OCI-LY3 (cell line): ENCODE data around the gene INAFM1.
"Not testable (repeated sequence)": the region's sequence is repeated elsewhere in the genome, so short reads cannot be mapped to it uniquely, and the experiment has no call there.

Source experiments
- H2AFZ ChIP-seq: fragments of 200-600, 300-600 bp; shearing (Covaris generic); 2 replicates; pipeline ENCODE4 v1.6.0; 2014; ENCODE audit warnings: antibody characterized with exemption, low read depth, low read length
- H3K27ac ChIP-seq: fragments of 200-600, 300-600 bp; sonication (generic); 2 replicates; pipeline ENCODE4 v1.5.1; 2014; ENCODE audit warnings: mild to moderate bottlenecking, low read length, moderate library complexity, mixed read lengths
- H3K27me3 ChIP-seq: fragments of 200-600, 300-600 bp; sonication (generic); 2 replicates; pipeline ENCODE4 v1.6.1; 2014; ENCODE audit warnings: low read depth, low read length, mixed read lengths
- H3K36me3 ChIP-seq: fragments of 200-600, 300-600 bp; sonication (generic); replicated peaks from 2 replicates; pipeline ENCODE3; 2014; ENCODE audit warnings: low read depth, low read length, mixed read lengths
- H3K4me1 ChIP-seq: fragments of 300-600, 200-600 bp; sonication (generic); 2 replicates; pipeline ENCODE4 v1.6.1; 2014; ENCODE audit warnings: low read length, mixed read lengths
- H3K4me2 ChIP-seq: fragments of 200-600, 300-600 bp; sonication (generic); 2 replicates; pipeline ENCODE4 v1.6.1; 2014; ENCODE audit warnings: low read length, mixed read lengths
- H3K4me3 ChIP-seq: fragments of 300-600, 200-600 bp; sonication (generic); 2 replicates; pipeline ENCODE4 v1.5.1; 2014; ENCODE audit warnings: antibody characterized with exemption, mild to moderate bottlenecking, low read length, moderate library complexity
- H3K79me2 ChIP-seq: fragments of 300-600, 200-600 bp; shearing (Covaris generic); 2 replicates; pipeline ENCODE4 v1.6.1; 2014; ENCODE audit warnings: mild to moderate bottlenecking, low read length, mixed read lengths
- H3K9ac ChIP-seq: fragments of 300-600, 200-600 bp; shearing (Covaris generic); 2 replicates; pipeline ENCODE4 v1.6.0; 2014; ENCODE audit warnings: mild to moderate bottlenecking, low read length, moderate library complexity
- H3K9me3 ChIP-seq: fragments of 200-600, 300-600 bp; shearing (Covaris generic); 2 replicates; pipeline ENCODE4 v1.6.1; 2014; ENCODE audit warnings: low read length, mixed read lengths; ENCODE audit not compliant: insufficient read depth
- H4K20me1 ChIP-seq: fragments of 200-600, 300-600 bp; sonication (generic); 2 replicates; pipeline ENCODE4 v1.6.1; 2016; ENCODE audit warnings: low read length, mixed read lengths; ENCODE audit not compliant: insufficient read depth
- EZH2phosphoT487 ChIP-seq: fragments of 200-600 bp; shearing (Covaris generic); IDR thresholded peaks from 2 replicates; pipeline ENCODE4 v1.6.1; 2018; ENCODE audit warnings: antibody characterized with exemption, mixed run types, low read depth
- TF ChIP-seq, protein P1 (sequence below): fragments of 200-600, 300-600 bp; sonication (generic); IDR thresholded peaks from 2 replicates; pipeline ENCODE4 v1.5.1; 2014; ENCODE audit warnings: antibody characterized with exemption, low read length, low read depth

Gene INAFM1

DNA sequence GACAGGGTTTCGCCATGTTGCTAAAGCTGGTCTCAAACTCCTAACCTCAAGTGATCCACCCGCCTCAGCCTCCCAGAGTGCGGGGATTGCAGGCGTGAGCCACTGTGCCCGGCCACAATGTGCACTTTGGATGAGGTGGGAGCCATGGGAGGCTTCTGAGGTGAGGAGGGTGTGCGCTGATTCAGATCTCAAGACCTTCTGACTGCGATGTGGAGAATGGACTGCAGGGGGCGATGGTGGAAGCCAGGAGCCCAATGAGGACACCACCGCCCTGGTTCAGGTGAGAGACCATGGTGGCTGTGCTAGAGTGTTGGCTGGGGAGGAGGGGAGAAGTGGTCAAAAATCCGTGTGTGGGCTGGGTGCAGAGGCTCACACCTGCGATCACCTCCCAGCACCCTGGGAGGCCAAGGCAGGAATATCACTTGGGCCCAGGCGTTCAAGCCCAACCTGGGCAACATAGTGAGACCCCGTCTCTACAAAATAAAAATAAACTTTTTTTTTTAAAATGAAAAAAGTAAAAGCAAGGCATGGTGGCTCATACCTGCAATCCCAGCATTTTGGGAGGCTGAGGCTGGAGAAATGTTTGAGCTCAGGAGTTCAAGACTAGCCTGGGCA lies 5.6 kb downstream of the INAFM1 start:
- Histone ChIP-seq H3K27ac (no peak overlapping the region), H4K20me1 (peaks cover 7% of the 10 kb centered on the region; the same call in 1 of the 2 replicates), H3K4me3 (no peak overlapping the region), H3K27me3 (no peaks in the 10 kb centered on the region), H3K9ac (no peak overlapping the region), H3K79me2 (no peaks in the 10 kb centered on the region), H2AFZ (no peak overlapping the region), H3K4me1 (peaks cover under 1% of the 10 kb centered on the region; the same call in 1 of the 2 replicates), H3K36me3 (peaks cover 4% of the 10 kb centered on the region), H3K4me2 (no peak overlapping the region), H3K9me3 (no peaks in the 10 kb centered on the region)
- TF ChIP-seq, protein P1, sequence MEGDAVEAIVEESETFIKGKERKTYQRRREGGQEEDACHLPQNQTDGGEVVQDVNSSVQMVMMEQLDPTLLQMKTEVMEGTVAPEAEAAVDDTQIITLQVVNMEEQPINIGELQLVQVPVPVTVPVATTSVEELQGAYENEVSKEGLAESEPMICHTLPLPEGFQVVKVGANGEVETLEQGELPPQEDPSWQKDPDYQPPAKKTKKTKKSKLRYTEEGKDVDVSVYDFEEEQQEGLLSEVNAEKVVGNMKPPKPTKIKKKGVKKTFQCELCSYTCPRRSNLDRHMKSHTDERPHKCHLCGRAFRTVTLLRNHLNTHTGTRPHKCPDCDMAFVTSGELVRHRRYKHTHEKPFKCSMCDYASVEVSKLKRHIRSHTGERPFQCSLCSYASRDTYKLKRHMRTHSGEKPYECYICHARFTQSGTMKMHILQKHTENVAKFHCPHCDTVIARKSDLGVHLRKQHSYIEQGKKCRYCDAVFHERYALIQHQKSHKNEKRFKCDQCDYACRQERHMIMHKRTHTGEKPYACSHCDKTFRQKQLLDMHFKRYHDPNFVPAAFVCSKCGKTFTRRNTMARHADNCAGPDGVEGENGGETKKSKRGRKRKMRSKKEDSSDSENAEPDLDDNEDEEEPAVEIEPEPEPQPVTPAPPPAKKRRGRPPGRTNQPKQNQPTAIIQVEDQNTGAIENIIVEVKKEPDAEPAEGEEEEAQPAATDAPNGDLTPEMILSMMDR, result peak; percentile 44
- TF ChIP-seq EZH2phosphoT487, result no peak

DNA sequence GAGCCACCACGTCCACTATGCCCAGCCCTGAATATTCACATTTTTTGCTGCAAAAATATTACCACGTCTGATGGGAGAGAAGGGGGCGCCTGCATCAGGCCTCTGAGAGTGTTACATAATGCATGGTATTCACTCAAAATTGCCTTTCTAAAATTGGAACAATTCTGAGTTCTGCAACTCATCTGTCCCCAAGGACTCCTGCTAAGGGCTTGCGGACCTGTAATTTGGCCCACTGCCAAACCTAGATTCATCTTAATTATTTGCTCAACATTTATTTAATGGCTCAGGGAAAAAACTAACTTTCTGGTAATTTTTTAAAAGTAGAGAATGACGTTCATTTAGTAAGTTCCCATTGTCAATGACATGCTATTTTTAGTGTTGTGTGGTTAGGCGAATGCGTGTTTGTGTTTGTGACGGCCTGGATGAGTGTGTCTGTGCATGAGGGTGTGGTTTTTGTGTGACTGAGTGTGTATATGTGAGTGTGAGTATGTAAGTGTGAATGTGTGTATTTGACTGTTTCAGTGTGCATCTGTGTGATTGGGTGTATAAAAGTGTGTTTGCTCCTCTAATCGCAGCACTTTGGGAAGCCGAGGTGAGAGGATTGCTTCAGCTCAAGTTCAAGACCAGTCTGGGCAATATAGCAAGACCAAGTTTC lies 8.8 kb downstream of the INAFM1 start:
- H3K4me3 ChIP-seq, result no peak overlapping the region
- H3K79me2 ChIP-seq, result no peaks in the 10 kb centered on the region
- peaks cover 6% of the 10 kb centered on the region for H3K4me1 ChIP-seq
- no peak overlapping the region for H3K27ac ChIP-seq
- H3K27me3 ChIP-seq, result no peaks in the 10 kb centered on the region
- no peak for TF ChIP-seq EZH2phosphoT487
- TF ChIP-seq, protein P1, result no peak
- H4K20me1 ChIP-seq, result no peaks in the 10 kb centered on the region
- H3K4me2 ChIP-seq, result no peak overlapping the region
- no peak overlapping the region for H3K9ac ChIP-seq
- no peaks in the 10 kb centered on the region for H3K9me3 ChIP-seq
- no peaks in the 10 kb centered on the region for H3K36me3 ChIP-seq
- H2AFZ ChIP-seq, result no peak overlapping the region

DNA sequence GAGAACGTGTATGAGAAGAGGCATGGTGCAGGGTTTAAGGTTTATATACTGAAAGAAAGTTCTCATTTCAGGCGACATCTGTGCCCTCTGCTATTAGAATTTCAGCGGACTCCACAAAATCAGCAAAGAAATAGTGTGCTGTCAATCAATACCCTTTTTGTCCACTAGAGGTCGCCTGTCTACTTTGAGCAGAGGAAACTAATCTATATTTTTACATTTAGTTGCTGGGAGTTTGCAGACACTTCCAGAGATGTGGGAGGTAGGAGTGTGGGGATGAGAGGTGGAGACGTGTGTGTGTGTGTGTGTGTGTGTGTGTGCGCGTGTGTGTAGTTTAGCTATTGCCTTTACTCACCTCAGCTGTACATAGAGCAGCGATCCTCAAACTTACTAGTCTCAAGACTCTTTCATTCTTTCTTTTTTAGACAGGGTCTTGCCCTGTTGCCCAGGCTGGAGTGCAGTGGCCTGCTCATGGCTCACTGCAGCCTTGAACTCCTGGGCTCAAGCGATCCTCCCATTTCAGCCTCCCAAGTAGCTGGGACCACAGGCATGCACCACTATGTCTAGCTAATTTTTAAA lies 9.7 kb downstream of the INAFM1 start:
- H3K4me3 ChIP-seq, result no peak overlapping the region
- H2AFZ ChIP-seq, result no peak overlapping the region
- no peaks in the 10 kb centered on the region for H4K20me1 ChIP-seq
- no peaks in the 10 kb centered on the region for H3K9me3 ChIP-seq
- H3K4me1 ChIP-seq, result peaks cover 15% of the 10 kb centered on the region
- no peak for TF ChIP-seq EZH2phosphoT487
- TF ChIP-seq, protein P1, result peak; percentile 93
- no peaks in the 10 kb centered on the region for H3K36me3 ChIP-seq
- no peak overlapping the region for H3K9ac ChIP-seq
- H3K27ac ChIP-seq, result no peak overlapping the region
- no peaks in the 10 kb centered on the region for H3K79me2 ChIP-seq
- no peaks in the 10 kb centered on the region for H3K27me3 ChIP-seq
- H3K4me2 ChIP-seq, result no peak overlapping the region

DNA sequence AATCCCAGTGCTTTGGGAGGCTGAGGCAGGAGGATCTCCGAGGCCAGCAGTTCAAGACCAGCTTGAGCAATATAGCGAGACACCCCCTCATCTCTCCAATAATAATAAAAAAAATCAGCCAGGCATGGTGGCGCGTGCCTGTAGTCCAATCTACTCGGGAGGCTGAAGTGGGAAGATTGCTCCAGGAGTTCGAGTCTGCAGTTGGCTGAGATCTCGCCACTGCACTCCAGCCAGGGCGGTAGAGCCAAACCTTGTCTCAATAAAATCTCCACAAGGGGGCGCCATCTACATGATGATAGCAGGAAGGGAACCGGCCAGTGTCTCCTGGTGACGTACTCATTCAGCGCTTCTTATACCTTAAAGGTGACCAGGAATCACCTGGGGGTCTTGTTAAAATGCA lies 21.4 kb downstream of the INAFM1 start:
- H3K9ac ChIP-seq, result no peak overlapping the region
- H4K20me1 ChIP-seq, result no peaks in the 10 kb centered on the region
- no peaks in the 10 kb centered on the region for H3K79me2 ChIP-seq
- 0 out of 2 replicates have a peak overlapping the region, but pooled peaks have one; percentile 1 for H3K4me3 ChIP-seq
- no peak for TF ChIP-seq EZH2phosphoT487
- TF ChIP-seq, protein P1, result peak; percentile 90
- H3K4me1 ChIP-seq, result peaks cover 10% of the 10 kb centered on the region; the same call in 1 of the 2 replicates
- H3K4me2 ChIP-seq, result peak overlapping the region; percentile 35
- H2AFZ ChIP-seq, result no peak overlapping the region
- H3K27ac ChIP-seq, result no peak overlapping the region
- H3K36me3 ChIP-seq, result no peaks in the 10 kb centered on the region
- no peaks in the 10 kb centered on the region for H3K9me3 ChIP-seq
- H3K27me3 ChIP-seq, result no peaks in the 10 kb centered on the region

DNA sequence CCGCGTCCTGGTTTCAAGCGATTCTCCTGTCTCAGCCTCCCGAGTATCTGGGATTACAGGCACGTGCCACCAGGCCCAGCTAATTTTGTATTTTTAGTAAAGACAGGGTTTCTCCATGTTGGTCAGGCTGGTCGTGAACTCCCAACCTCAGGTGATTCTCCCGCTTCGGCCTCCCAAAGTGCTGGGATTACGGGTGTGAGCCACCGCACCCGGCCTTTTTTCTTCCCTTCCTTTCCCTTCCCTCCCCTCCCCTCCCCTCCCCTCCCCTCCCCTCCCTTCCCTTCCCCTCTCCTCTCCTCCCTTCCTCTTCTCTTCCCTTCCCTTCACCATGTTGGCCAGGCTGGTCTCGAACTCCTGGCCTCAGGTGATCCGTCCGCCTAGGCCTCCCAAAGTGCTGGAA lies 26.2 kb downstream of the INAFM1 start:
- not testable (repeated sequence) for H3K36me3 ChIP-seq, H4K20me1 ChIP-seq, H3K4me3 ChIP-seq, H3K9me3 ChIP-seq, H2AFZ ChIP-seq, H3K27ac ChIP-seq, H3K79me2 ChIP-seq, H3K27me3 ChIP-seq, H3K4me2 ChIP-seq, H3K9ac ChIP-seq
- peaks cover 26% of the 10 kb centered on the region for H3K4me1 ChIP-seq
